Panc1 (cell line): Measurements from ENCODE around the gene CNTN1.

Source experiments
- POLR2AphosphoS5 ChIP-seq: IDR thresholded peaks from 2 replicates; pipeline ENCODE4 v1.6.1; 2012; ENCODE audit warnings: mild to moderate bottlenecking, low read depth, low read length, moderate library complexity
- SIN3A ChIP-seq: IDR thresholded peaks from 2 replicates; pipeline ENCODE4 v1.6.1; 2012; ENCODE audit warnings: low read depth, mild to moderate bottlenecking, low read length, moderate library complexity, borderline replicate concordance; ENCODE audit not compliant: insufficient read depth
- TCF7L2 ChIP-seq: IDR thresholded peaks from 2 replicates; pipeline ENCODE4 v1.6.1; 2011; ENCODE audit warnings: mild to moderate bottlenecking, low read depth, low read length, inconsistent platforms
- TF ChIP-seq, protein P1 (sequence below): fragments of 450-650 bp; IDR thresholded peaks from 2 replicates; pipeline ENCODE4 v1.5.1; 2017; ENCODE audit warnings: mild to moderate bottlenecking
- TF ChIP-seq, protein P2 (sequence below), 2 experiments: IDR thresholded peaks; 2 replicates each; pipeline ENCODE4 v1.6.1; 2011 to 2012; ENCODE audit warnings: low read depth in 2 of 2, control low read depth in 1 of 2, low read length in 1 of 2, mild to moderate bottlenecking in 1 of 2, moderate library complexity in 1 of 2; ENCODE audit not compliant: insufficient read depth in 1 of 2

DNA sequence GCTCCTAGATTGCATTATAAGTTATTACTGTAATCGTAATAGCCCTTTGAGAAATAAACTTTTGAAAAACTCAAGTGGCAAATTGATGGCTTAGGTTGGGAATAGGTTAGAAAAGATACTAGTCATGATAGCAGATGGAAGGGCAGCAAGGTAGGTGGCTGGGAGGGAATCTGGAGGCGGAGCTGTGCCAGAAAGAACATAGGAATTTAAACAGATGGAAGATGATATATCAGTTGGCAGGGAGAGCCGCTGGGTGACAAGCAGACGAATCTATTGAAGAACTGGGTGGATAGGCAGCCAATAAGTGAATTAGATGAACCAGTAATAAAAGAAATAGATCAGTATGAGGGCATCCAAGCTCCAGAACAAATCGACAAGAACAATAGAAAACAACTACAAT is 142.1 kb downstream of the CNTN1 start:
- TF ChIP-seq SIN3A = no peak
- TF ChIP-seq, protein P1, sequence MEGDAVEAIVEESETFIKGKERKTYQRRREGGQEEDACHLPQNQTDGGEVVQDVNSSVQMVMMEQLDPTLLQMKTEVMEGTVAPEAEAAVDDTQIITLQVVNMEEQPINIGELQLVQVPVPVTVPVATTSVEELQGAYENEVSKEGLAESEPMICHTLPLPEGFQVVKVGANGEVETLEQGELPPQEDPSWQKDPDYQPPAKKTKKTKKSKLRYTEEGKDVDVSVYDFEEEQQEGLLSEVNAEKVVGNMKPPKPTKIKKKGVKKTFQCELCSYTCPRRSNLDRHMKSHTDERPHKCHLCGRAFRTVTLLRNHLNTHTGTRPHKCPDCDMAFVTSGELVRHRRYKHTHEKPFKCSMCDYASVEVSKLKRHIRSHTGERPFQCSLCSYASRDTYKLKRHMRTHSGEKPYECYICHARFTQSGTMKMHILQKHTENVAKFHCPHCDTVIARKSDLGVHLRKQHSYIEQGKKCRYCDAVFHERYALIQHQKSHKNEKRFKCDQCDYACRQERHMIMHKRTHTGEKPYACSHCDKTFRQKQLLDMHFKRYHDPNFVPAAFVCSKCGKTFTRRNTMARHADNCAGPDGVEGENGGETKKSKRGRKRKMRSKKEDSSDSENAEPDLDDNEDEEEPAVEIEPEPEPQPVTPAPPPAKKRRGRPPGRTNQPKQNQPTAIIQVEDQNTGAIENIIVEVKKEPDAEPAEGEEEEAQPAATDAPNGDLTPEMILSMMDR = no peak
- no peak for TF ChIP-seq TCF7L2
- no peak for TF ChIP-seq POLR2AphosphoS5
- TF ChIP-seq, protein P2, sequence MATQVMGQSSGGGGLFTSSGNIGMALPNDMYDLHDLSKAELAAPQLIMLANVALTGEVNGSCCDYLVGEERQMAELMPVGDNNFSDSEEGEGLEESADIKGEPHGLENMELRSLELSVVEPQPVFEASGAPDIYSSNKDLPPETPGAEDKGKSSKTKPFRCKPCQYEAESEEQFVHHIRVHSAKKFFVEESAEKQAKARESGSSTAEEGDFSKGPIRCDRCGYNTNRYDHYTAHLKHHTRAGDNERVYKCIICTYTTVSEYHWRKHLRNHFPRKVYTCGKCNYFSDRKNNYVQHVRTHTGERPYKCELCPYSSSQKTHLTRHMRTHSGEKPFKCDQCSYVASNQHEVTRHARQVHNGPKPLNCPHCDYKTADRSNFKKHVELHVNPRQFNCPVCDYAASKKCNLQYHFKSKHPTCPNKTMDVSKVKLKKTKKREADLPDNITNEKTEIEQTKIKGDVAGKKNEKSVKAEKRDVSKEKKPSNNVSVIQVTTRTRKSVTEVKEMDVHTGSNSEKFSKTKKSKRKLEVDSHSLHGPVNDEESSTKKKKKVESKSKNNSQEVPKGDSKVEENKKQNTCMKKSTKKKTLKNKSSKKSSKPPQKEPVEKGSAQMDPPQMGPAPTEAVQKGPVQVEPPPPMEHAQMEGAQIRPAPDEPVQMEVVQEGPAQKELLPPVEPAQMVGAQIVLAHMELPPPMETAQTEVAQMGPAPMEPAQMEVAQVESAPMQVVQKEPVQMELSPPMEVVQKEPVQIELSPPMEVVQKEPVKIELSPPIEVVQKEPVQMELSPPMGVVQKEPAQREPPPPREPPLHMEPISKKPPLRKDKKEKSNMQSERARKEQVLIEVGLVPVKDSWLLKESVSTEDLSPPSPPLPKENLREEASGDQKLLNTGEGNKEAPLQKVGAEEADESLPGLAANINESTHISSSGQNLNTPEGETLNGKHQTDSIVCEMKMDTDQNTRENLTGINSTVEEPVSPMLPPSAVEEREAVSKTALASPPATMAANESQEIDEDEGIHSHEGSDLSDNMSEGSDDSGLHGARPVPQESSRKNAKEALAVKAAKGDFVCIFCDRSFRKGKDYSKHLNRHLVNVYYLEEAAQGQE (IDR thresholded peaks at IDR 0.05; ENCODE audit: insufficient read depth in 1 of 2, low read depth in 2 of 2, low read length in 1 of 2) = no peak
